WTC11 (cell line): ENCODE measurements around the gene ACOXL. TPM values are rescaled to one million over a fixed set of nuclear protein-coding genes. Genes with fewer than 3 reads are reported as not detected.

Experiments used
- ARID4B ChIP-seq: sonication (generic); formaldehyde crosslinking; IDR thresholded peaks from 2 replicates; pipeline ENCODE4 v1.8.0; 2023; ENCODE audit warnings: missing genetic modification reagents, mild to moderate bottlenecking, borderline replicate concordance
- ATF3 ChIP-seq: sonication (generic); formaldehyde crosslinking; conservative IDR thresholded peaks from 2 replicates; pipeline ENCODE4 v1.8.1; 2022; ENCODE audit warnings: mild to moderate bottlenecking, missing genetic modification reagents
- CBFB ChIP-seq: sonication (generic); formaldehyde crosslinking; IDR thresholded peaks from 2 replicates; pipeline ENCODE4 v1.8.1; 2022; ENCODE audit warnings: mild to moderate bottlenecking, low read depth, missing genetic modification reagents
- ESRRA ChIP-seq: sonication (generic); formaldehyde crosslinking; IDR thresholded peaks from 2 replicates; pipeline ENCODE4 v1.8.1; 2022; ENCODE audit warnings: mild to moderate bottlenecking, missing genetic modification reagents, borderline replicate concordance
- ETV6 ChIP-seq: sonication (generic); formaldehyde crosslinking; IDR thresholded peaks from 2 replicates; pipeline ENCODE4 v1.8.1; 2022; ENCODE audit warnings: mild to moderate bottlenecking, missing genetic modification reagents
- FOXJ3 ChIP-seq: sonication (generic); formaldehyde crosslinking; IDR thresholded peaks from 2 replicates; pipeline ENCODE4 v1.9.0; 2021; ENCODE audit warnings: missing genetic modification reagents, mild to moderate bottlenecking, borderline replicate concordance
- GABPB1 ChIP-seq: sonication (generic); formaldehyde crosslinking; IDR thresholded peaks from 2 replicates; pipeline ENCODE4 v1.8.1; 2023; ENCODE audit warnings: mild to moderate bottlenecking, missing genetic modification reagents
- JAZF1 ChIP-seq: fragments of 250-450 bp; sonication (Bioruptor Pico); IDR thresholded peaks from 2 replicates; pipeline ENCODE4 v1.9.0; 2021; ENCODE audit warnings: moderate library complexity, mild to moderate bottlenecking, inconsistent platforms
- MYBL2 ChIP-seq: sonication (generic); formaldehyde crosslinking; IDR thresholded peaks from 2 replicates; pipeline ENCODE4 v1.8.1; 2023; ENCODE audit warnings: mild to moderate bottlenecking, moderate library complexity, missing genetic modification reagents
- PRDM15 ChIP-seq: sonication (generic); formaldehyde crosslinking; IDR thresholded peaks from 2 replicates; pipeline ENCODE4 v1.8.0; 2022; ENCODE audit warnings: missing genetic modification reagents
- RELA ChIP-seq: sonication (generic); formaldehyde crosslinking; IDR thresholded peaks from 2 replicates; pipeline ENCODE4 v1.8.1; 2022; ENCODE audit warnings: missing genetic modification reagents, mild to moderate bottlenecking, borderline replicate concordance
- SOX15 ChIP-seq: fragments of 250-450 bp; sonication (Bioruptor Pico); IDR thresholded peaks from 2 replicates; pipeline ENCODE4 v1.9.0; 2021; ENCODE audit warnings: mild to moderate bottlenecking
- STAT6 ChIP-seq: sonication (generic); formaldehyde crosslinking; conservative IDR thresholded peaks from 2 replicates; pipeline ENCODE4 v1.8.1; 2023; ENCODE audit warnings: mild to moderate bottlenecking, low read depth, missing genetic modification reagents, moderate library complexity
- TCF7 ChIP-seq: sonication (generic); formaldehyde crosslinking; IDR thresholded peaks from 2 replicates; pipeline ENCODE4 v1.8.0; 2022; ENCODE audit warnings: mild to moderate bottlenecking, low read depth, missing genetic modification reagents, moderate library complexity
- ZNF121 ChIP-seq: sonication (generic); formaldehyde crosslinking; IDR thresholded peaks from 2 replicates; pipeline ENCODE4 v1.8.0; 2023; ENCODE audit warnings: missing genetic modification reagents
- ZNF232 ChIP-seq: sonication (generic); formaldehyde crosslinking; IDR thresholded peaks from 2 replicates; pipeline ENCODE4 v1.8.0; 2022; ENCODE audit warnings: mild to moderate bottlenecking, missing genetic modification reagents
- ZNF416 ChIP-seq: fragments of 250-450 bp; sonication (Bioruptor Pico); IDR thresholded peaks from 2 replicates; pipeline ENCODE4 v1.9.0; 2021; ENCODE audit warnings: mild to moderate bottlenecking, inconsistent platforms
- total RNA-seq: library from RNA; stranded (reverse); gene quantifications from 3 replicates; pipeline ENCODE4 v1.2.3, GENCODE V29; 2021
- TF ChIP-seq, protein P1 (sequence below): sonication (generic); formaldehyde crosslinking; IDR thresholded peaks from 2 replicates; pipeline ENCODE4 v1.8.0; 2023; ENCODE audit warnings: missing genetic modification reagents
- TF ChIP-seq, protein P2 (sequence below): fragments of 250-450 bp; sonication (Bioruptor Pico); IDR thresholded peaks from 2 replicates; pipeline ENCODE4 v1.8.0; 2021; ENCODE audit warnings: mild to moderate bottlenecking
- TF ChIP-seq, protein P3 (sequence below): fragments of 250-450 bp; sonication (Bioruptor Pico); IDR thresholded peaks from 2 replicates; pipeline ENCODE4 v1.9.0; 2021; ENCODE audit warnings: mild to moderate bottlenecking
- TF ChIP-seq, protein P4 (sequence below): fragments of 200-600 bp; IDR thresholded peaks from 2 replicates; pipeline ENCODE4 v1.8.0; 2022; ENCODE audit warnings: antibody characterized with exemption

ACOXL gene
- total RNA-seq, 1 experiment from 2014 or later: 14.9 TPM

DNA sequence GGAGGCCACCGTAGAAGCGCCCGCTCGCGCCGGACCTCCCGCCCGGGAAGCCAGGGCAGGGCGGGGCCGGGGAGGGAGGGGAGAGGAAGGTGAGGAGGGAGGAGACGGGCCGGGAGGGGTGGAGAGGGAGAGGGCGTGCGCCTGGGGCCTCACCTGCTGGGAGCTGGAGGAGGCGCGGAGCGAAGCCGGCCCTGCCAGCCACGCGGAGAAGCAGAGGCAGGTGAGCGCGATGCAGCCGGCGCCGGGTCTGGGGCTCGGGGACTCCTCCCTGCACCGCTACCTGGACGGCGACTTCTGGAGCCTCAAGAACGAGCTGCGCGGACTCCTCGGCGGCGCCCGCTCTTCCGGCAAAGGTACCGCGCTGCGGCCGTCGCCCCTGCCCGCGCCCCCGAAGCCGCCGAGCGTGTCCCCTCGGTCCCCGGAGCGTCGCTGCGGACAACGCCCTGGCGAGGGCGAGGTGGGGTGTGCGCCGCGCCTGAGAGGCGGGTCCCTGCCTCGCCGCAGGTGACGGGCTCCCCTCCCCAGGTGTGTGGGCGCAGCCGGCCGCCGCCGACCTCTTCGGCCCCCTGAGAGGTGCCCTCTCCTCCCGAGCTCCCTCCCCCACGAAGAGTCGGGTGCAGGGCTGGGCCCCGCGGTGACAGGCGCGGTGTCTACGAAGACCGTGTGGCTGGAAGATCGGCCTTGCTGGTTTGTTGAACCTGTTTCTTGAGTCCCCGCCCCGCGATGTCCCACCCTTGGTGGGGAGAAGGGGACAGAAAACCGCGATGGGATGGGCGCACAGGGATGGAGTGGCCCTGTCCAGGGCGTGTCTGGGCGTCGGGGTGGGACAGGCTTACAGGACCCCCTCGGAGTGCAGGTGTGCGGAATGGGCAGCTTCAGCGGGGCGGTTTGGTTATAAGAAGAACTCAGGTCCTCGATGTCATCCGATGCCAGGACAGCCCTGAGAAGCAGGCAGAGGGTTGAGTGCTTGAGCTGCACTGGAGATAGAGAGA is at the start of gene ACOXL (continued):
- TF ChIP-seq PRDM15 (CRISPR knock-in tag) (no peak), JAZF1 (CRISPR knock-in tag) (no peak), ATF3 (CRISPR knock-in tag) (no peak), RELA (CRISPR knock-in tag) (no peak), GABPB1 (CRISPR knock-in tag) (no peak), ETV6 (CRISPR knock-in tag) (peak; percentile 56; the same call in 1 of the 2 replicates), ESRRA (CRISPR knock-in tag) (no peak; the same call in 1 of the 2 replicates), STAT6 (CRISPR knock-in tag) (no peak), TCF7 (peak; percentile 19; the same call in 1 of the 2 replicates), CBFB (no peak), FOXJ3 (CRISPR knock-in tag) (no peak), ZNF121 (CRISPR knock-in tag) (no peak), MYBL2 (CRISPR knock-in tag) (peak; percentile 21; the same call in 1 of the 2 replicates), ZNF232 (CRISPR knock-in tag) (no peak), SOX15 (CRISPR knock-in tag) (no peak), ZNF416 (no peak), ARID4B (CRISPR knock-in tag) (peak; percentile 79; the same call in 1 of the 2 replicates)
- TF ChIP-seq, protein P1, sequence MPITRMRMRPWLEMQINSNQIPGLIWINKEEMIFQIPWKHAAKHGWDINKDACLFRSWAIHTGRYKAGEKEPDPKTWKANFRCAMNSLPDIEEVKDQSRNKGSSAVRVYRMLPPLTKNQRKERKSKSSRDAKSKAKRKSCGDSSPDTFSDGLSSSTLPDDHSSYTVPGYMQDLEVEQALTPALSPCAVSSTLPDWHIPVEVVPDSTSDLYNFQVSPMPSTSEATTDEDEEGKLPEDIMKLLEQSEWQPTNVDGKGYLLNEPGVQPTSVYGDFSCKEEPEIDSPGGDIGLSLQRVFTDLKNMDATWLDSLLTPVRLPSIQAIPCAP (CRISPR knock-in tag): no peak; the same call in 1 of the 2 replicates
- TF ChIP-seq, protein P2, sequence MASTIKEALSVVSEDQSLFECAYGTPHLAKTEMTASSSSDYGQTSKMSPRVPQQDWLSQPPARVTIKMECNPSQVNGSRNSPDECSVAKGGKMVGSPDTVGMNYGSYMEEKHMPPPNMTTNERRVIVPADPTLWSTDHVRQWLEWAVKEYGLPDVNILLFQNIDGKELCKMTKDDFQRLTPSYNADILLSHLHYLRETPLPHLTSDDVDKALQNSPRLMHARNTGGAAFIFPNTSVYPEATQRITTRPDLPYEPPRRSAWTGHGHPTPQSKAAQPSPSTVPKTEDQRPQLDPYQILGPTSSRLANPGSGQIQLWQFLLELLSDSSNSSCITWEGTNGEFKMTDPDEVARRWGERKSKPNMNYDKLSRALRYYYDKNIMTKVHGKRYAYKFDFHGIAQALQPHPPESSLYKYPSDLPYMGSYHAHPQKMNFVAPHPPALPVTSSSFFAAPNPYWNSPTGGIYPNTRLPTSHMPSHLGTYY (CRISPR knock-in tag): no peak
- TF ChIP-seq, protein P3, sequence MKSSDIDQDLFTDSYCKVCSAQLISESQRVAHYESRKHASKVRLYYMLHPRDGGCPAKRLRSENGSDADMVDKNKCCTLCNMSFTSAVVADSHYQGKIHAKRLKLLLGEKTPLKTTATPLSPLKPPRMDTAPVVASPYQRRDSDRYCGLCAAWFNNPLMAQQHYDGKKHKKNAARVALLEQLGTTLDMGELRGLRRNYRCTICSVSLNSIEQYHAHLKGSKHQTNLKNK (CRISPR knock-in tag): no peak
- TF ChIP-seq, protein P4, sequence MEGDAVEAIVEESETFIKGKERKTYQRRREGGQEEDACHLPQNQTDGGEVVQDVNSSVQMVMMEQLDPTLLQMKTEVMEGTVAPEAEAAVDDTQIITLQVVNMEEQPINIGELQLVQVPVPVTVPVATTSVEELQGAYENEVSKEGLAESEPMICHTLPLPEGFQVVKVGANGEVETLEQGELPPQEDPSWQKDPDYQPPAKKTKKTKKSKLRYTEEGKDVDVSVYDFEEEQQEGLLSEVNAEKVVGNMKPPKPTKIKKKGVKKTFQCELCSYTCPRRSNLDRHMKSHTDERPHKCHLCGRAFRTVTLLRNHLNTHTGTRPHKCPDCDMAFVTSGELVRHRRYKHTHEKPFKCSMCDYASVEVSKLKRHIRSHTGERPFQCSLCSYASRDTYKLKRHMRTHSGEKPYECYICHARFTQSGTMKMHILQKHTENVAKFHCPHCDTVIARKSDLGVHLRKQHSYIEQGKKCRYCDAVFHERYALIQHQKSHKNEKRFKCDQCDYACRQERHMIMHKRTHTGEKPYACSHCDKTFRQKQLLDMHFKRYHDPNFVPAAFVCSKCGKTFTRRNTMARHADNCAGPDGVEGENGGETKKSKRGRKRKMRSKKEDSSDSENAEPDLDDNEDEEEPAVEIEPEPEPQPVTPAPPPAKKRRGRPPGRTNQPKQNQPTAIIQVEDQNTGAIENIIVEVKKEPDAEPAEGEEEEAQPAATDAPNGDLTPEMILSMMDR: no peak
